GM21515 (cell line): ENCODE results near the gene TOP2B.

Experiments
- ATAC-seq: cut with Tn5 transposase; IDR thresholded peaks from one replicate; pipeline ENCODE4 v1.9.1; 2021; ENCODE audit not compliant: unreplicated experiment

The TOP2B gene

DNA sequence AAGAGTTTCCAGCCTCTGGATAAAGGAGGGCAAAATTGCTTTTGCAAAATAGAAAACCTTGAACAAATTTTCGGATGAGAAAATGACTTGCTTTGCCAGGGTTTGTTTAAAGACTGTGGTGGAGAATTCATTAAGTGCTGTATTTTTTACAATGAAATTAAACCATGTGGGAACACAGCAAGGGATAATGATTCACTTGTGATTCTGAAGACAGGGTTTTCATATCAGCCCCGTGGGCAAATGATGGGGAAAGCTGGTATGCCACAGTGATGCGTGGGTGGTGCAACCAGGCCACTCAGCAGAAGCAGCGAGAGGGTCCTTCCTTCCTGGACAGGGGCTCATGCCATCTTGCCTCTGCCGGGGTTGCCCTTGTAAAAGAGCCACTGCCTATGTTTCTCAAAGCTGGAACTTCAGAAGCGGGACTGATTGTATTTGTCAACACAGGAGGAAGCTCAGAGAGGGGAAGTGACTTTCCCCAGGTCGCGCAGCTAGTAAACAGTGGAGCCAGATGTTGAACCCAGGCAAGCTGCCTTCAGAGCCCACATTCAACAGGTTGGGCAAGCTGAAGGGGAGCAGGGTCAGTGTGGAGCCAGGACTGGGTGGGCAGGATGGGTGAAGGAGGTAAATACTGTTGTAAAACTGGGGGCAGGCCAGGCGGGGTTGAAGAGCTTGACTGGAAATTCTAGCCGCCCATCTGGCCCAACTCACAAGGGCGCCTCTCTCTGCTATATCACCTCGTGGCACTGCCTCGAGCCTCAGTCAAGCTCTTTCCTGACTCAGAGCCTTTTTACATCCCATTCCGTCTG lies 79.1 kb downstream of the TOP2B start:
- ATAC-seq: no peak

DNA sequence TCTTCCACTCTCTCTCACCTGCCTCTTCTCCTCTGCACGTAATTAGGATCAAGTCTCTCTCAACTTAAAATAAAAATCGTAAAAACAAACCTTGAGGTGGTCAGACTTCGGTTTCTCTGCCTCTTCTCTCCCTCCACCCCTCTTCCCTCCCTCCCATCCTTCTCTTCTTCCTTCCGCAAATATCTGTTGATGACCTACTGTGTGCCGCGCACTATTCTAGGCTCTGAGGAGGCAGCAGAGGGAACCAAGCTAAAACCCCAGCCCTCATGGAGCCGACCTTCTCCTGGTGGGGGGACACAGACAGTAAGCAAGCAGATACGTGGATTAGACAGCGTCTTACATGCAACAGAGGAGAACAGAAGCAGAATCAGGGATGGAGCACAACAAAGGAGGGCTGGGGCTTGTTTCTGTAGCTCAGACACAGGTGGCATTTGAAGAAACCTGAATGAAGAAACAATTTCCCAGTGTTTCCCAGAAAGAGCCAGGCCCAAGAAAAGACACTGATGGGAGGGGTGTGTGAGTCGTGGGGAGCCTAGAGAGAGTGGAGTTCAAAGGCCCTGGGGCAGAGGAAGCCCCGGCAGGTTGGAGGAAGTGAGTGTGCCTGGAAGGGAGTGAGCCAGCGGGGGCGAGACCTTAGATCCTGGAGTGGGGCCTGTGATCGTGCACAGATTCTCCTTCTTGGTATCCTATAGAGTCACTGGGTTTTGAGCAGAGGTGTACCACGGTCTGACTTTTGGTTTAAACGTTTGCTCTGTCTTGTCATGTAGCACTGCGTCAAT lies 80.5 kb downstream of the TOP2B start:
- ATAC-seq: no peak

DNA sequence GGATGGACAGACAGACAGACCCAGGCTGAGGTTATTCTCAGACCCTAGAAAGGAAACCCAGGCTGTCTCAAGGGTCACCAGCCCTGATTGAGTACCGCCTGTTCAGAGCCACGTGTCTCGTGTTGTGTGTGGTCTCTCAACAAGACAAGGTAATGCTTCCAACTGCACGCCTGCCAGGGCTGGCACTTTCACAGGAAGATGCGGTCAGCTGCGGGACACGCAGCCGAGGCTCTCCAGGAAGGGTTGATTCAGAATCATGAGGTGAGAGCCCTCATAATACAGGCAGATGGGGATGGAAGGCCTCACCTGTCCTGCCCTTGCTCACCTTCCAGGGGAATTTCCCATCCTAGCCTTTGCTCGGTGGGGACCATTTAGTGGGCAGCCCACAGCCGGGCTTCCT lies 81.4 kb downstream of the TOP2B start:
- no peak for ATAC-seq

GRCh38 chr3:25582242-25582641 lies 82.5 kb downstream of the TOP2B start:
- ATAC-seq: no peak

DNA sequence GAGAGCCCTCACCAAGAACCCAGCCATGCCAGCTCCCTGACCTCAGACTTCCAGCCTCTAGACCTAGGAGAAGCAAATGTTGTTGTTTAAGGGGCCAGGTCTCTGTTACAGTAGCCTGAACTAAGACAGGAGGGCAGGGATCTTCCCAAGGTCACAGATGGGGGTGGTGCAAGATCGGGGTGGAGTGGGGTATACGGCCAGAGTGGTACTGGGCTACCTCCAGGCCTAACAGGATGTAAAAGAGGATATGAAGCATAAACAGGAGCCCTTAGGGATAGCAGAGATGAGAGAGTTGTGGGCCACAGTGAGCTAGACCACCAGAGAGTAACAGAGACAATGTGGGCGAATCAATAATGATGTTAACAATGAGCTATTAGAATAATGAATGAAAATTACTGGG lies 82.9 kb downstream of the TOP2B start:
- no peak for ATAC-seq

- no peak for ATAC-seq
These were observed 83.4 kb downstream of the TOP2B start for GRCh38 chr3:25581335-25581734.

- ATAC-seq: no peak
These were observed 84.2 kb downstream of the TOP2B start for GRCh38 chr3:25580534-25580933.

DNA sequence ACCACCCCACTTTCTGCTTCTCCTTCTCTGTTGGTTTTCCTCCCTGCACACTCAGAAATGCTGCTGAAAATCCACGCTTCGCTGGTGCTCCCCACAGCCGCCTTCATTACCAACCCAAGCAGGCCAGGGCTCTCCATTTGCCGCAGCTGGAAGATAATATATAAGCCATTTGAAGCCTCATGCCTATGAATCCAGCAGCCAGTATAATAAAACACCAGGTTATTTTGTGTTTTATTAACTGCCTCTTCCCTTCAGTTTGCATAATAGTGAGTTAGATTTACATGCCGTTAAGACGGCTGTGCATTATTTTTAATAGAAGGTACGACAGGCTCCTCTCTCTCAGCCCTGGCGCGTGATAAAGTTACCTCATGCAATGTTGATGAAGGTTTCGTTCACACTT lies 86.6 kb downstream of the TOP2B start:
- no peak for ATAC-seq

DNA sequence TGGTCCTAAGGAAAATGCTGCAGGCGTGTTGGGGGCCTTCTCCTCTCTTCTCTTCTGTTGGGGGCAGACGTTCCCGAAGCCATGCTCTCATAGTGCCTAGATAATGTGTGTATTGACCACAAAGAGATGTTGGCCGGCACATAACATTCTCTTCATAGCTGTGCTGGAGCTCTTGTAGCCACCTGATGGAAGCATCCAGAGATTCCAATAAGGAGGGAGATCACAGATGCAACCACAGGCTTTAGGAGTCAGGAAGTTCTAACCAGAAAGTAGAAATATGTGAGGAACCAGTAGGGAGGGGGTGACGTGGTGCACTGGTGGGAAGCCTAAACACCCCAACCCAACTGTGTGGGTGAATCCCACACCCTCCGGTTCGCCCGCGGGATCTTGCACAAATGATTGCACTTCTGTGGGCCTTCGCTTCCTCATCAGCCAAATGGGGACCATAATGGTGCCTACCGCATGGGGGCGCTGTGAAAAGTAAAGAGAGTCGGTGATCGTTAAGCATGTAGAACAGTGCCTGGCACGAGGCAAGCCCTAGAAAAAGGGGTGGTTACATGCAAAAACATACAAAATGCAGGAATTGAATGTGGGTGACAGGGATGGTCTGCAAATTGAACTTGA lies 87.8 kb downstream of the TOP2B start:
- no peak for ATAC-seq

DNA sequence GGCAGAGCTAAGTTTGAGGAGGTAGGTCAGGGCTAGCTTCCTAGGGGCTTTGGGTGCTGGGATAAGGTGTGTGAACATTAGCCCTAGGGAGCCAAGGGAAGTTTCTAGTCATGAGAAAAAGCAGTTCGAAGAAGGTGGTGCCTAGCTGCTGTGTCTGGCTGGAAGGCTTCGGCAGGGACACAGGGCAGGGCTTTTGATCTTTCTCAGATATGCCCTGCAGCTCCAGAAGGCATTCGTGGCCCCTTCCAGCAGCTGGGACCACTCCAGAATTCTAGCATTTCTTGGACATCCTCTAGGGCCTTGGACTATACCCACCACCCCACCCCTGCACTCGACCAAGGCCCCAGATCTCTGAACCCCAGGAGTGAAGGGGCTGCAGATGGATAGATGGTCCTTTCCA lies 88.6 kb downstream of the TOP2B start:
- ATAC-seq: no peak

DNA sequence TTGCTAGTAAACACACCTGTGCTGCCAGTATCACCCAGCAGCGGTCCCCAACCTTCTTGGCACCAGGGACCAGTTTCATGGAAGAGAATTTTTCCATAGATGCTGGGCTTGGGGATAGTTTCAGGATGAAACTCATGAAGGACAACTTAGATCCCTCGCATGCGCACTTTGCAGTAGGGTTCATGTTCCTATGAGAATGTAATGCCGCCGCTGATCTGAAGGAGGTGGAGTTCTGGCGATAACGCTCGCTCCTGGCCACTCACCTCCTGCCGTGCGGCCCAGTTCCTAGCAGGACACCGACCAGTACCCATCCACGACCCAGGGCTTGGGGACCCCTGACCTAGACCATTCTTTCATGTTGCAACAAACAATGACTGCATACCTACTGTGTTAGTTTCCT lies 89.7 kb downstream of the TOP2B start:
- no peak for ATAC-seq

GRCh38 chr3:25574172-25574765 lies 90.4 kb downstream of the TOP2B start:
- ATAC-seq: no peak

- ATAC-seq: no peak
These were observed 91.1 kb downstream of the TOP2B start for GRCh38 chr3:25573386-25574171.

DNA sequence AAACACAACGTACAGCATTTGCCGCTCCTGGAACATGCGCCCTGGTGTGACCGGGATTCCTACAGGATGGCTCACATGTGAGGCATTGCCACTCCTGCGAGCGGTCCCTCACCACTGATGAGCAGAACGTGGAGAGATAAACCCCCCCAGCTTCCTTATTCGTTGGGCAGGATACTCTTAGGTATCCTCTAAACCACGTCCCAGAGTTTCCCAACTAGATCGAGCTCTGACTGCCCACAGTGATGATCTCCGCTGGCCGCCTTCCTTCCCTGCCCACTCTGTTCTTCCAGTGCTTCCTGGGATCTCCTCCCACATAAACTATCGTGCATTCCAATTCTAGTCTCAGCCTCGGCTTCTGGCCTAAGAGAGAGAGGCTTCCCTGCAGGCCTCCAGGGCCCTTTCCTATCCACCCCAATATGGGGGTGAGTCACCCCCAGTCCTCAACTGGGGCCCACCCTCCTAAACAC lies 91.8 kb downstream of the TOP2B start:
- ATAC-seq: no peak

DNA sequence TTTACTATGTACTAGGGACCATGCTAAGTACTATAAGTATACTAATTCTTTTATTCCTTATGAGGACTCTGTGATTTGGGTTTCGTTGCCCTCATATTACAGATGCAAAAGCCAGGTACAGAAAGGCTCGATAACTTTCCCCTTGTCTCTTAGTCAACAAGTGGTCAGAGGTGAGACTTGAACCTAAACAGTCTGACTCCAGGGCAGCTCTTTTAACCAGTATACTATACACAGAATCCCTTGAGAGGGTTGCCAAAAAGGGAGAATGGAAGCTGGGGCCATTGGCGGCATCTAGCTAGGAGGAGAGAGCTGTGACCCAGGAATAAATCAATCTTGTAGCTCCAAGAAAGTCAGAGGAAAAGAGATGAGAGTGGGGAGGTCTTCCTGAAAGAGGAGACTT lies 92.4 kb downstream of the TOP2B start:
- no peak for ATAC-seq

GRCh38 chr3:25571285-25571684 lies 93.4 kb downstream of the TOP2B start:
- no peak for ATAC-seq

GRCh38 chr3:25568525-25569078 lies 96.1 kb downstream of the TOP2B start:
- no peak for ATAC-seq

DNA sequence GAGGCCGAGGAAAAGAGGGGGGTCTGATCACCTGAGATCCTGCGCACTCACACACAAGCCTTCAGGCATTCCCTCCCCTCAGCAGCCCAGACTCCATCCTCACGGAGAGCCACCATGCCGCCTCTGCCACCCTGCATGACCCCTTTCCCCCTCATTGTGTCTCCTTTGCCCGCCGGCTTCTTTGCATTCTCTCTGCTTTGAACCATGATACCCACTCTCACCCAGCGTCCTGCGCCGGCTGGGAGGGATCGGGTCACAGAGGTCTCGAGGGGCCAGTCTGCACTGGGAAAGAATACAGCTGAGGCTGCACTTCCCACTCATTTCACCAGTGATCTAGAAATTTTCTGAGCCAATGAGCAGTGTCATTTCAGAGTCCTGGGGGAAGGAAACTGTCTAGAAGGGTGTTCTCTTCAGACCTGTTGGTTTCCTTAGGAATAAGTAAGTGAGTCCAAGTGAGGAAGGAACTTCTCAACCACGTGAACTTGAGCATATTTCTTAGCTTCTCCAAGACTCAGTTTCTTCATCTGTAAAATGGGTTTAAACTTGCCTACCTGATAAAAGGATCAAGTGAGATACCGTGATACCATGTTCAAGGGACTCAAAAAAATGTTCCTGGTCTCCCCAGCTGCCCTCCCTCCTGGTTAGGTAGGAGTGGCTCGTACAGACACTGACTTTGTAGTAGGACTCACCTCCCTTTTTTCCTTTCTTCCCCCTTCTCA lies 96.7 kb downstream of the TOP2B start:
- ATAC-seq: no peak

DNA sequence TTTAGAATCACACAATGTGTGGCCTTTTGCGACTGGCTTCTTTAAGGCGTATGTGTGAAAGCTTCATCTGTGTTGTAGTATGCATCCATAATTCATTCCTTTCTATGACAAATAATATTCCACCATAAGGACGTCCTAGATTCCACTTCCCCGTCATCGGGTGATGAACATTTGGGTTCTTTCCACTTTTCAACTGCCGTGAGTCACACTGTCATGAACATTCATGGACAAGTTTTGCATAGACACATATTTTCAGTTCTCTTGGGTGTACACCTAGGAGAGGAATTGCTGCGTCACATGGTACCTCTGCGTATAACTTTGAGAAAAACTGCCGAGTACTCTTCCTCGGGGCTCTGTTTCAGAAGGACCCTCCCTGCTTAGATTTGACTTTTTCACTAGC lies 97.3 kb downstream of the TOP2B start:
- ATAC-seq: no peak
